Activated CD8-positive, alpha-beta T cell treated with anti-CD3 and anti-CD28 coated beads, Interleukin-2, amount 10 ng/mL, durations not matched to agents 7 days and 5 days (primary cell): ENCODE measurements around the gene IL23R. TPM values are rescaled to one million over a fixed set of nuclear protein-coding genes. Genes with fewer than 3 reads are reported as not detected.

Source experiments
- ATAC-seq: fragments of 150-1000 bp; cut with Tn5 transposase; one replicate; pipeline ENCODE4 v1.10.0; 2021; ENCODE audit warnings: moderate library complexity
- CTCF ChIA-PET: fragments of 350-600 bp; sonication (Branson Sonifier 250); formaldehyde crosslinking; loops from one replicate; lab custom pipeline; 2021; ENCODE audit warnings: antibody characterized with exemption; lab: Charles Lee
- POLR2A ChIA-PET: fragments of 350-600 bp; sonication (Branson Sonifier 250); formaldehyde crosslinking; loops from one replicate; lab custom pipeline; 2021; ENCODE audit warnings: antibody characterized with exemption; lab: Charles Lee
- DNase-seq: peaks from one replicate; pipeline ENCODE4 v3.0.0-alpha.2; 2020
- H3K27ac Mint-ChIP-seq: one replicate; pipeline ENCODE4 v1.8.0; 2021; ENCODE audit warnings: mild to moderate bottlenecking, mixed read lengths
- H3K27me3 Mint-ChIP-seq: one replicate; pipeline ENCODE4 v1.8.0; 2021; ENCODE audit warnings: low read depth, mixed read lengths
- H3K36me3 Mint-ChIP-seq: one replicate; pipeline ENCODE4 v1.8.0; 2021; ENCODE audit warnings: low read depth, mixed read lengths
- H3K4me1 Mint-ChIP-seq: one replicate; pipeline ENCODE4 v1.8.0; 2021; ENCODE audit warnings: low read depth, mixed read lengths
- H3K4me3 Mint-ChIP-seq: one replicate; pipeline ENCODE4 v1.8.0; 2021; ENCODE audit warnings: mild to moderate bottlenecking, mixed read lengths
- H3K9me3 Mint-ChIP-seq: one replicate; pipeline ENCODE4 v1.8.0; 2022; ENCODE audit warnings: mixed read lengths; ENCODE audit not compliant: insufficient read depth
- total RNA-seq, 2 experiments: library from RNA; stranded (reverse); gene quantifications; one replicate each; pipeline ENCODE4 v1.2.3, GENCODE V29; 2021

The IL23R gene
- total RNA-seq, 2 experiments from 2014 or later, result 0.45 to 0.47 TPM

GRCh38 chr1:67213164-67213563 lies 46.9 kb downstream of the IL23R start:
- no peak for DNase-seq

GRCh38 chr1:67213948-67214347 lies 47.7 kb downstream of the IL23R start:
- H3K4me1 Mint-ChIP-seq, result peaks cover 44% of the 10 kb centered on the region
- no peak for ATAC-seq

More at GRCh38 chr1:67213164-67213563, 46.9 kb downstream of the IL23R start:
- POLR2A ChIA-PET, result interaction anchor here (0.9 to 2.0 kb wide), 3 partner anchors 42 to 287 kb away, joined by 3 to 8 read pairs (median 6); no protein-coding TSS in a partner anchor
- Mint-ChIP-seq H3K27me3 (no peaks in the 10 kb centered on the region), H3K4me3 (no peak overlapping the region), H3K36me3 (no peaks in the 10 kb centered on the region), H3K27ac (no peak overlapping the region), H3K9me3 (no peaks in the 10 kb centered on the region), H3K4me1 (peaks cover 44% of the 10 kb centered on the region)
- CTCF ChIA-PET, result interaction anchor here (0.6 to 8.6 kb wide), 78 partner anchors 8 to 524 kb away, joined by 3 to 313 read pairs (median 6); partner anchors contain the start of genes IL12RB2, IL23R, SERBP1 and SLC35D1
- ATAC-seq, result no peak

GRCh38 chr1:67214420-67215174 lies 48.3 kb downstream of the IL23R start:
- peak; percentile 78 for DNase-seq
- H3K9me3 Mint-ChIP-seq, result no peaks in the 10 kb centered on the region
- peaks cover 44% of the 10 kb centered on the region for H3K4me1 Mint-ChIP-seq
- H3K36me3 Mint-ChIP-seq, result no peaks in the 10 kb centered on the region
- peak; percentile 27 for ATAC-seq
- CTCF ChIA-PET, result interaction anchor here (0.7 to 8.6 kb wide), 58 partner anchors 10 to 847 kb away, joined by 3 to 313 read pairs (median 6); partner anchors contain the start of genes DNAI4, IL23R, MIER1 and SERBP1
- H3K27me3 Mint-ChIP-seq, result no peaks in the 10 kb centered on the region
- POLR2A ChIA-PET, result interaction anchor here (0.9 to 2.0 kb wide), 3 partner anchors 60 to 286 kb away, joined by 3 to 6 read pairs (median 3); no protein-coding TSS in a partner anchor
- H3K27ac Mint-ChIP-seq, result no peak overlapping the region
- H3K4me3 Mint-ChIP-seq, result no peak overlapping the region

More at GRCh38 chr1:67213948-67214347, 47.7 kb downstream of the IL23R start:
- Mint-ChIP-seq H3K27ac (no peak overlapping the region), H3K9me3 (no peaks in the 10 kb centered on the region), H3K27me3 (no peaks in the 10 kb centered on the region), H3K4me3 (no peak overlapping the region), H3K36me3 (no peaks in the 10 kb centered on the region)
- ChIA-PET POLR2A (interaction anchor here (1.0 to 2.0 kb wide), 3 partner anchors 43 to 286 kb away, joined by 3 to 8 read pairs (median 6); no protein-coding TSS in a partner anchor), CTCF (interaction anchor here (0.6 to 8.6 kb wide), 73 partner anchors 9 to 846 kb away, joined by 3 to 313 read pairs (median 6); partner anchors contain the start of genes DNAI4, IL23R, MIER1 and SERBP1)
- DNase-seq, result no peak

- CTCF ChIA-PET, result interaction anchor here (0.6 to 8.6 kb wide), 12 partner anchors 9 to 285 kb away, joined by 3 to 173 read pairs (median 28); partner anchors contain the start of genes IL23R and SERBP1
- POLR2A ChIA-PET, result no interaction called here
- ATAC-seq (no peak), DNase-seq (no peak)
- Mint-ChIP-seq H3K4me3 (no peak overlapping the region), H3K9me3 (no peaks in the 10 kb centered on the region), H3K36me3 (no peaks in the 10 kb centered on the region), H3K27ac (no peak overlapping the region), H3K4me1 (peaks cover 40% of the 10 kb centered on the region), H3K27me3 (no peaks in the 10 kb centered on the region)
Observed at GRCh38 chr1:67216401-67216800, 50.1 kb downstream of the IL23R start.

GRCh38 chr1:67217417-67217816 lies 51.2 kb downstream of the IL23R start:
- no peak for ATAC-seq
- H3K27ac Mint-ChIP-seq, result no peak overlapping the region
- no peak for DNase-seq
- no peaks in the 10 kb centered on the region for H3K27me3 Mint-ChIP-seq
- POLR2A ChIA-PET, result no interaction called here
- CTCF ChIA-PET, result interaction anchor here (1.0 to 8.6 kb wide), 2 partner anchors 284 to 317 kb away, joined by 3 to 138 read pairs; no protein-coding TSS in a partner anchor
- no peak overlapping the region for H3K4me3 Mint-ChIP-seq
- H3K36me3 Mint-ChIP-seq, result no peaks in the 10 kb centered on the region
- H3K4me1 Mint-ChIP-seq, result peaks cover 29% of the 10 kb centered on the region
- H3K9me3 Mint-ChIP-seq, result no peaks in the 10 kb centered on the region

- ChIA-PET CTCF (interaction anchor here (1.0 to 8.6 kb wide), 2 partner anchors 284 to 317 kb away, joined by 3 to 138 read pairs; no protein-coding TSS in a partner anchor), POLR2A (no interaction called here)
- Mint-ChIP-seq H3K9me3 (no peaks in the 10 kb centered on the region), H3K27me3 (no peaks in the 10 kb centered on the region), H3K27ac (no peak overlapping the region), H3K36me3 (no peaks in the 10 kb centered on the region), H3K4me3 (no peak overlapping the region), H3K4me1 (peaks cover 24% of the 10 kb centered on the region)
- ATAC-seq, result no peak
- no peak for DNase-seq
Observed at GRCh38 chr1:67217938-67218337, 51.7 kb downstream of the IL23R start.

GRCh38 chr1:67224856-67225255 lies 58.6 kb downstream of the IL23R start:
- Mint-ChIP-seq H3K36me3 (no peaks in the 10 kb centered on the region), H3K9me3 (no peaks in the 10 kb centered on the region), H3K4me1 (peaks cover 5% of the 10 kb centered on the region), H3K4me3 (no peak overlapping the region), H3K27me3 (peaks cover 7% of the 10 kb centered on the region), H3K27ac (no peak overlapping the region)
- DNase-seq (no peak), ATAC-seq (no peak)
- CTCF ChIA-PET, result interaction anchor here (0.8 to 4.6 kb wide), 6 partner anchors 9 to 460 kb away, joined by 3 to 36 read pairs (median 6); no protein-coding TSS in a partner anchor
- POLR2A ChIA-PET, result no interaction called here

GRCh38 chr1:67226688-67227087 lies 60.4 kb downstream of the IL23R start:
- no peak for ATAC-seq
- ChIA-PET CTCF (interaction anchor here (0.7 to 4.6 kb wide), 2 partner anchors 12 to 15 kb away, joined by 3 to 36 read pairs; no protein-coding TSS in a partner anchor), POLR2A (no interaction called here)
- peaks cover 5% of the 10 kb centered on the region for H3K4me1 Mint-ChIP-seq
- H3K4me3 Mint-ChIP-seq, result no peak overlapping the region
- H3K27me3 Mint-ChIP-seq, result peaks cover 7% of the 10 kb centered on the region
- H3K9me3 Mint-ChIP-seq, result no peaks in the 10 kb centered on the region
- H3K27ac Mint-ChIP-seq, result no peak overlapping the region
- DNase-seq, result no peak
- H3K36me3 Mint-ChIP-seq, result no peaks in the 10 kb centered on the region

- DNase-seq (no peak), ATAC-seq (no peak)
- H3K27me3 Mint-ChIP-seq, result peaks cover 7% of the 10 kb centered on the region
- no peak overlapping the region for H3K4me3 Mint-ChIP-seq
- H3K9me3 Mint-ChIP-seq, result no peaks in the 10 kb centered on the region
- ChIA-PET POLR2A (no interaction called here), CTCF (interaction anchor here (4.6 kb wide), 1 partner anchor 12 kb away, joined by 36 read pairs; no protein-coding TSS in a partner anchor)
- no peak overlapping the region for H3K27ac Mint-ChIP-seq
- H3K36me3 Mint-ChIP-seq, result no peaks in the 10 kb centered on the region
- H3K4me1 Mint-ChIP-seq, result peaks cover 5% of the 10 kb centered on the region
Observed at GRCh38 chr1:67227196-67227595, 60.9 kb downstream of the IL23R start.

GRCh38 chr1:67228791-67229190 lies 62.5 kb downstream of the IL23R start:
- Mint-ChIP-seq H3K27ac (no peak overlapping the region), H3K36me3 (no peaks in the 10 kb centered on the region), H3K4me1 (peaks cover 5% of the 10 kb centered on the region), H3K4me3 (no peak overlapping the region), H3K27me3 (peaks cover 7% of the 10 kb centered on the region), H3K9me3 (no peaks in the 10 kb centered on the region)
- CTCF ChIA-PET, result interaction anchor here (1.1 to 2.4 kb wide), 3 partner anchors 15 to 272 kb away, joined by 5 to 12 read pairs (median 11); no protein-coding TSS in a partner anchor
- ATAC-seq, result no peak
- POLR2A ChIA-PET, result interaction anchor here (0.7 kb wide), 1 partner anchor 54 kb away, joined by 3 read pairs; no protein-coding TSS in a partner anchor
- no peak for DNase-seq

- Mint-ChIP-seq H3K27ac (no peak overlapping the region), H3K4me3 (no peak overlapping the region), H3K4me1 (peaks cover 10% of the 10 kb centered on the region), H3K9me3 (no peaks in the 10 kb centered on the region), H3K27me3 (peaks cover 7% of the 10 kb centered on the region), H3K36me3 (peaks cover 1% of the 10 kb centered on the region)
- POLR2A ChIA-PET, result no interaction called here
- no peak for ATAC-seq
- DNase-seq, result no peak
- CTCF ChIA-PET, result interaction anchor here (2.4 kb wide), 1 partner anchor 270 kb away, joined by 11 read pairs; no protein-coding TSS in a partner anchor
Observed at GRCh38 chr1:67230539-67230938, 64.3 kb downstream of the IL23R start.
